OCI-LY1 (cell line): Measurements from ENCODE around the gene GAN.

Source experiments
- H2AFZ ChIP-seq: fragments of 200-600 bp; sonication (generic), shearing (Covaris generic); 2 replicates; pipeline ENCODE4 v1.6.0; 2014; ENCODE audit warnings: antibody characterized with exemption, mild to moderate bottlenecking, low read length
- H3F3A ChIP-seq: fragments of 200-600 bp; sonication (generic), shearing (Covaris generic); 2 replicates; pipeline ENCODE4 v1.6.0; 2014; ENCODE audit warnings: mild to moderate bottlenecking, antibody characterized with exemption, low read length, moderate library complexity; ENCODE audit not compliant: insufficient read depth
- H3K27ac ChIP-seq: fragments of 200-600 bp; sonication (generic); 2 replicates; pipeline ENCODE4 v1.5.1; 2014; ENCODE audit warnings: low read length, mixed run types, mild to moderate bottlenecking, low read depth; ENCODE audit not compliant: poor library complexity, severe bottlenecking
- H3K27me3 ChIP-seq: fragments of 200-600 bp; sonication (generic); 2 replicates; pipeline ENCODE4 v1.6.0; 2014; ENCODE audit warnings: antibody characterized with exemption, mild to moderate bottlenecking, low read length, moderate library complexity; ENCODE audit not compliant: insufficient read depth
- H3K36me3 ChIP-seq: fragments of 200-600 bp; sonication (generic); 2 replicates; pipeline ENCODE4 v1.6.1; 2014; ENCODE audit warnings: mild to moderate bottlenecking, antibody characterized with exemption, low read length, moderate library complexity, mixed read lengths; ENCODE audit not compliant: insufficient read depth
- H3K4me1 ChIP-seq: fragments of 200-600 bp; sonication (generic); 2 replicates; pipeline ENCODE4 v1.5.1; 2014; ENCODE audit warnings: mild to moderate bottlenecking, low read length, moderate library complexity; ENCODE audit not compliant: insufficient read depth, severe bottlenecking
- H3K4me2 ChIP-seq: fragments of 200-600 bp; sonication (generic), shearing (Covaris generic); 2 replicates; pipeline ENCODE4 v1.6.1; 2014; ENCODE audit warnings: low read length
- H3K4me3 ChIP-seq: fragments of 200-600 bp; sonication (generic); 2 replicates; pipeline ENCODE4 v1.5.1; 2014; ENCODE audit warnings: low read length, low read depth, mild to moderate bottlenecking, mixed read lengths; ENCODE audit not compliant: poor library complexity, severe bottlenecking
- H3K79me2 ChIP-seq: fragments of 200-600 bp; shearing (Covaris generic); 2 replicates; pipeline ENCODE4 v1.6.1; 2016; ENCODE audit warnings: mixed run types, low read length, mixed read lengths; ENCODE audit not compliant: insufficient read depth
- H3K9ac ChIP-seq: fragments of 200-600 bp; sonication (generic), shearing (Covaris generic); 2 replicates; pipeline ENCODE4 v1.6.1; 2014; ENCODE audit warnings: mild to moderate bottlenecking, low read length, mixed read lengths
- H3K9me2 ChIP-seq: fragments of 200-600 bp; sonication (generic), shearing (Covaris generic); 2 replicates; pipeline ENCODE4 v1.6.1; 2014; ENCODE audit warnings: low read depth, mild to moderate bottlenecking, low read length, mixed read lengths
- H3K9me3 ChIP-seq: fragments of 200-600 bp; shearing (Covaris generic); 2 replicates; pipeline ENCODE4 v1.6.1; 2014; ENCODE audit warnings: low read length, mixed read lengths
- H4K20me1 ChIP-seq: fragments of 200-600 bp; sonication (generic), shearing (Covaris generic); 2 replicates; pipeline ENCODE4 v1.6.0; 2016; ENCODE audit warnings: mild to moderate bottlenecking, low read length; ENCODE audit not compliant: insufficient read depth
- EZH2 ChIP-seq: fragments of 200-600 bp; sonication (generic), shearing (Covaris generic); IDR thresholded peaks from 2 replicates; pipeline ENCODE4 v1.8.0; 2017; ENCODE audit warnings: borderline replicate concordance, mixed run types, mild to moderate bottlenecking, antibody characterized with exemption, low read length, moderate library complexity, mixed read lengths
- TF ChIP-seq, protein P1 (sequence below): fragments of 200-600 bp; sonication (generic), shearing (Covaris generic); IDR thresholded peaks from 2 replicates; pipeline ENCODE4 v1.5.1; 2017; ENCODE audit warnings: mild to moderate bottlenecking, antibody characterized with exemption, low read length, moderate library complexity, mixed read lengths

GAN gene

DNA sequence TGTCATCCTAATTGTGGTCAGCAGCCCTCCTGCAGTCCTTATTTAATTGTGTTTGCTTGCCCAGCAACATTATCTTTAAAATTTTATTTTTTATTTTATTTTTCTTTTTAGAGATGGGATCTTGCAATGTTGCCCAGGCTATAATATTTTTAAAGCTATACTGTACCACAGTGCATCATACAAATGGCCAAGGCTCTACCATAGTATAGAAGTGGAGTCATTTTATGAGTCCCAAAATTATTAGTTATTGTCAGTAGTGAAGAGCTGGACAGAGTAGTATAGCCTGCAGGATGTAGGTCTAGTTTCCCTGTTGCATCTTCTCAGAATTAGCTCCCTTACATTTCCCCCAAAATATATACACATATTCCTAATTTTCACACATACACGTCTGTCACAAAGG, 44.1 kb downstream of the GAN start:
- Histone ChIP-seq H4K20me1 (no peaks in the 10 kb centered on the region), H3K4me3 (no peak overlapping the region), H3K4me1 (no peaks in the 10 kb centered on the region), H3K36me3 (peaks cover 31% of the 10 kb centered on the region), H3K27ac (no peak overlapping the region), H3K9me3 (no peaks in the 10 kb centered on the region), H3K9me2 (no peaks in the 10 kb centered on the region), H3K4me2 (no peak overlapping the region), H3F3A (no peaks in the 10 kb centered on the region), H2AFZ (no peak overlapping the region), H3K27me3 (no peaks in the 10 kb centered on the region), H3K9ac (no peak overlapping the region), H3K79me2 (no peaks in the 10 kb centered on the region)
- TF ChIP-seq EZH2 = no peak
- TF ChIP-seq, protein P1, sequence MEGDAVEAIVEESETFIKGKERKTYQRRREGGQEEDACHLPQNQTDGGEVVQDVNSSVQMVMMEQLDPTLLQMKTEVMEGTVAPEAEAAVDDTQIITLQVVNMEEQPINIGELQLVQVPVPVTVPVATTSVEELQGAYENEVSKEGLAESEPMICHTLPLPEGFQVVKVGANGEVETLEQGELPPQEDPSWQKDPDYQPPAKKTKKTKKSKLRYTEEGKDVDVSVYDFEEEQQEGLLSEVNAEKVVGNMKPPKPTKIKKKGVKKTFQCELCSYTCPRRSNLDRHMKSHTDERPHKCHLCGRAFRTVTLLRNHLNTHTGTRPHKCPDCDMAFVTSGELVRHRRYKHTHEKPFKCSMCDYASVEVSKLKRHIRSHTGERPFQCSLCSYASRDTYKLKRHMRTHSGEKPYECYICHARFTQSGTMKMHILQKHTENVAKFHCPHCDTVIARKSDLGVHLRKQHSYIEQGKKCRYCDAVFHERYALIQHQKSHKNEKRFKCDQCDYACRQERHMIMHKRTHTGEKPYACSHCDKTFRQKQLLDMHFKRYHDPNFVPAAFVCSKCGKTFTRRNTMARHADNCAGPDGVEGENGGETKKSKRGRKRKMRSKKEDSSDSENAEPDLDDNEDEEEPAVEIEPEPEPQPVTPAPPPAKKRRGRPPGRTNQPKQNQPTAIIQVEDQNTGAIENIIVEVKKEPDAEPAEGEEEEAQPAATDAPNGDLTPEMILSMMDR = no peak

DNA sequence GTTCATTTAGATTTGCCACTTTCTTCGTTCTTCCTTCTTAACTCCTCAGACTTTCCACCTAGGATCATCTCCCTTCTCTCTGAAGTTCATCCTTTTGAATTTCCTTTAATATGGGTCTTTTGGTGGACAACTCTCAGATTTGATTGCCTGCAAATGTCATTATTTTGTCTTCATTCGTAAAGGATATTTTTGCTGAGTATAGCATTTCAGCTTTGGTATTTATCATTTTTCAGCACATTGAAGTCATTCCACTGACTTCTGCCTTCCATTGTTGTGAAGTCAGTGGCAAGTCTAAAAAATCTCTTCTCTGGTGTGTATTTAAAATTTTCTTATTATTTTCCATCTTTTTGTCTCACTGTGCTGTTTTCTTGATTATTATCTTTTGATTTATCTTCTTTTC, 45.4 kb downstream of the GAN start:
- peaks cover 37% of the 10 kb centered on the region for H3K36me3 ChIP-seq
- no peaks in the 10 kb centered on the region for H3F3A ChIP-seq
- H3K4me1 ChIP-seq = no peaks in the 10 kb centered on the region
- TF ChIP-seq, protein P1 = no peak
- TF ChIP-seq EZH2 = no peak
- no peaks in the 10 kb centered on the region for H3K27me3 ChIP-seq
- no peaks in the 10 kb centered on the region for H3K9me2 ChIP-seq
- no peaks in the 10 kb centered on the region for H3K79me2 ChIP-seq
- no peak overlapping the region for H2AFZ ChIP-seq
- no peak overlapping the region for H3K27ac ChIP-seq
- no peaks in the 10 kb centered on the region for H3K9me3 ChIP-seq
- no peak overlapping the region for H3K4me3 ChIP-seq
- H3K4me2 ChIP-seq = no peak overlapping the region
- H4K20me1 ChIP-seq = no peaks in the 10 kb centered on the region
- no peak overlapping the region for H3K9ac ChIP-seq

DNA sequence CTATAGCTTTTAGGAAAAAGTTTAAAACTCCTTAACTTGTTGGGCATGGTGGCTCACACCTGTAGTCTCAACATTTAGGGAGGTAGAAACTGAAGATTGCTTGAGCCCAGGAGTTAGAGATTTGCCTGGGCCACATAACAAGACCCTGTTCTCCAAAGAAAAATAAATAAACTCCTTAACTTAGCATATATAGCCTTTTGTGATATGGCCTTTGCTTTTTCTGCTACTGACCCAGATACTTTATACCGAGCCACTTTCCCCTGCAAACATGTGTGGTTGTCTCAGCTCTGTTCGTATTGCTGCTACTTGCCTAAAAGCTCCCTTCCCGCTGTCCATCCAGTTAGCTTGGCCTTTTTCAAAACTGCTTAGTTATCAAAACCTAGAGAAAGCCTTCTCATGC, 51.0 kb downstream of the GAN start:
- Histone ChIP-seq H2AFZ (no peak overlapping the region), H3K9me2 (no peaks in the 10 kb centered on the region), H3K79me2 (no peaks in the 10 kb centered on the region), H3K4me1 (no peaks in the 10 kb centered on the region), H3K4me3 (no peak overlapping the region), H3K27me3 (no peaks in the 10 kb centered on the region), H3K4me2 (no peak overlapping the region), H3F3A (no peaks in the 10 kb centered on the region), H3K9me3 (no peaks in the 10 kb centered on the region), H4K20me1 (no peaks in the 10 kb centered on the region), H3K9ac (no peak overlapping the region), H3K27ac (no peak overlapping the region), H3K36me3 (peaks cover 33% of the 10 kb centered on the region; the same call in 1 of the 2 replicates)
- TF ChIP-seq, protein P1 = no peak
- TF ChIP-seq EZH2 = no peak
